Naive B cell (primary cell): ENCODE results near the gene ABCB8. TPM values are rescaled to one million over a fixed set of nuclear protein-coding genes. Genes with fewer than 3 reads are reported as not detected.

ENCODE experiments used
- ATAC-seq, 2 donors: fragments of 150-1000 bp; cut with Tn5 transposase; 2 replicates each; pipeline ENCODE4 v1.10.0; 2021; ENCODE audit warnings: low read depth in 2 of 2, mild to moderate bottlenecking in 2 of 2, moderate library complexity in 2 of 2
- DNase-seq: peaks from one replicate; pipeline ENCODE4 v3.0.0; 2022
- H3K27ac Mint-ChIP-seq, 6 donors: one replicate each; pipeline ENCODE4 v1.8.0; 2020 to 2022; ENCODE audit warnings: mild to moderate bottlenecking in 6 of 6, mixed read lengths in 6 of 6, moderate library complexity in 5 of 6, inconsistent platforms in 2 of 6
- H3K27me3 Mint-ChIP-seq, 3 donors: one replicate each; pipeline ENCODE4 v1.8.0; 2021 to 2022; ENCODE audit warnings: mixed read lengths in 3 of 3, mild to moderate bottlenecking in 1 of 3
- H3K36me3 Mint-ChIP-seq, 2 donors: one replicate each; pipeline ENCODE4 v1.8.0; 2020 to 2022; ENCODE audit warnings: mixed read lengths in 2 of 2, inconsistent platforms in 1 of 2, mild to moderate bottlenecking in 1 of 2
- H3K4me1 Mint-ChIP-seq, 3 donors: one replicate each; pipeline ENCODE4 v1.8.0; 2020 to 2022; ENCODE audit warnings: mixed read lengths in 3 of 3, inconsistent platforms in 1 of 3, mild to moderate bottlenecking in 1 of 3, moderate library complexity in 1 of 3
- H3K4me3 Mint-ChIP-seq, 8 donors: one replicate each; pipeline ENCODE4 v1.8.0; 2020 to 2022; ENCODE audit warnings: mild to moderate bottlenecking in 8 of 8, mixed read lengths in 8 of 8, moderate library complexity in 8 of 8, inconsistent platforms in 2 of 8
- H3K9me3 Mint-ChIP-seq, 7 donors: one replicate each; pipeline ENCODE4 v1.8.0; 2020 to 2022; ENCODE audit warnings: mixed read lengths in 7 of 7, mild to moderate bottlenecking in 5 of 7, inconsistent platforms in 2 of 7, moderate library complexity in 1 of 7
- polyA plus RNA-seq, 6 donors: library from polyadenylated mRNA; unstranded; fragments of 300-500 nt; fragmentation: Illumina TruSeq; gene quantifications; one replicate each; pipeline ENCODE4 v1.2.3, GENCODE V29; 2021; ENCODE audit warnings: low read depth in 6 of 6

The ABCB8 gene
- polyA plus RNA-seq, 6 donors from 2014 or later = 18.4 to 32.4 (median 23.4) TPM

DNA sequence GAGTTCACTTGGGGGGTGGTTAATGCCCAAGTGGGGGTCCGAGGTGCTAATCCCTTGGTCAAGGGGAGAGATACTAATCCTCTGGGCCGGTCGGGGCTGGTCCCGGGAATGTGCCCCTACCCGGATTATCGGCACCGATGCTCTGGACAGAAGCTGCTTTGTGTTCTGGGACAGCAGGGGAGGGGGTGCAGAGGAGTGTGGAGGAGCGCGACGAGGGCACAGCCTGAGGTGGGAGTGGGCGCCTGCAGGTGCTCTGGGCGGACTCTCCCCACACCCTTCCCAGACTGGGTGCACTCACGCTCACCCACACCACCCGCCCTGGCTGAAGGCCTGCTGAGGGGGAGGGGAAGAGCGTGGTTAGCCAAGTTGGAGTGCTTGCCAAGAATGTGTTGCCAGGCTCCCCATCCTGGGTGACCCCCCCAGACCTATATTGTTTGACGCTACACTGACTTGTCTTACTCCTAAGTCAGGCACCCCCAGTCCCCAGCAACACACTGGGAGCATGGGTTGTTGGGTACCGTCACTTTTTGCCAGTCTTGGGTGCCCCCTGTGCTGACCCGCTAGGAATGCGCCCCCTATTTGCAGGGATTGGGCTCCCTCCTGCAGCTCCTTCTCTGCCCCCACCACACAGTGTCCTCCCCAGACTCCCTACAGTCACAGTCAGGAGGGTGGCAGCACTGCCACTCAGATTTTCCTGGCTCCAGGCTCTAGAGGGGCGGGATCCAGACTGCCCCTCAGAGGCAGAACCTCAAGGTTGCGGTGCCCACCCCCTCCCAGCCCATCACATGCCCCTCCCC, 32.4 kb downstream of the ABCB8 start:
- no peak for ATAC-seq
- peak overlapping the region in 3 of 6 donors; percentile 39 to 87 (median 59) for H3K27ac Mint-ChIP-seq
- no peaks in the 10 kb centered on the region for H3K36me3 Mint-ChIP-seq
- H3K27me3 Mint-ChIP-seq = no peaks in the 10 kb centered on the region
- no peaks in the 10 kb centered on the region for H3K9me3 Mint-ChIP-seq
- no peak for DNase-seq
- peaks cover 32 to 53% (median 39%) of the 10 kb centered on the region in 3 donors for H3K4me1 Mint-ChIP-seq
- peak overlapping the region; percentile 88 to 97 (median 92) for H3K4me3 Mint-ChIP-seq

DNA sequence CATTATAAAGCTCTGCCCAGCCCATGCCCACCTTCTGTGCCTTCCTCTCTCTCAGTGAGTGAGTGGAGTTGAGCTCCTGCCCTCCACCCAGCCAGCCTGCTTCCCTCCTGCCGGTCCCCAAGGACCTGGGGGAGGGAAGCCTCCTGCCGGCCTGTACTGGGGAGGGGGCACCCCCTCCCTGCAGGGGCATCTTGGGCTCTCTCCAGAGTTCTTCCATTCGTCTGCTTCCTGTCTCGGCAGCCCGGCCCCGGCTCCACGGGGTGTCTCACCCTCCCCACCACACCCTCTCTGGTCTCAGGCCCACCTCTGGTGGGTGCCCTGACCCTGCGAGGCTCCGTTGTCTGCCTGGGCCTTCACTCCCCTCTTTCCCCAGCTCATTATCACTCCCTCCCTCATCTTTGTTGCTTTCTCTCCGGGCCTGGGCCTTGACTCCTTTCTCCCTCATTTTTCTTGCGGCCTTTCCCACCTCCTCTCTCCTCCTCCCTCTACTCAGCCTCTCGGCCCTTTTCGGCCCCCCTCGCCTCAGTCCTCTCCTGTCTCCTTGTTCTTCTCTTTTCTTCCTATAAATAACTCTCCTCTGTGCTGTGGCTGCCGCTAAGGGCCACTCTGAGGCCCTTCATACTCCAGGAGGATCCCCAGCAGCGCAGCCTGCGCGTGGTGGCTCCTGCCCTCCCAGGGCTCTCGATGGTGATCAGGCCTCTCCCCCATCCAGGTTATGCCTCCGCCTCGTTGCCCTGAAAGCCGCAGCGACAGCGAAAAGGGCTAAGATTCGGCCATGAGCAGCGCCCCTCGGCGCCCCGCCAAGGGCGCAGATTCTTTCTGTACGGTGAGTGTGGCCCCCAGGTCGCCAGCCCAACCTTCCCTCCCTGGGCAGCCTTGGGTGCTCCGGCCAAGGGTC, 33.2 kb downstream of the ABCB8 start:
- Mint-ChIP-seq H3K4me1 (peaks cover 32 to 53% (median 39%) of the 10 kb centered on the region in 3 donors), H3K27ac (peak overlapping the region in 3 of 6 donors; percentile 48 to 87 (median 59)), H3K9me3 (no peaks in the 10 kb centered on the region), H3K27me3 (no peaks in the 10 kb centered on the region), H3K36me3 (no peaks in the 10 kb centered on the region), H3K4me3 (peak overlapping the region in 6 of 8 donors; percentile 52 to 97 (median 90))
- ATAC-seq (no peak), DNase-seq (no peak)

DNA sequence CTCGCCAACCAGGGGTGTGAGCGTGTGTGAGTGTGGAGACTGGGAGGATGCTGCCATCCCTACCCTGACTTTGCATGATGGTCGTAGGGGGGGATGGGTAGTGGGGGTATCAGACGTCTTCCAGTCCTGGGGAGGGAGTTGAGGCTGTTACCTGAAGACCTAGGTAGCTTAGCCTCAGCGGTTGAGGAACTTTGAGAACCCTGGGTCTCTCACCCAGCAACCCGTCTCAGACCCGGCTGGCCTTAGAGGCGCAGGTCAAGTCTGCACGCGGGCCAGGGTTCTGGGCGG, 33.8 kb downstream of the ABCB8 start:
- H3K27me3 Mint-ChIP-seq = no peaks in the 10 kb centered on the region
- H3K36me3 Mint-ChIP-seq = no peaks in the 10 kb centered on the region
- peak overlapping the region in 1 of 6 donors; percentile 42 for H3K27ac Mint-ChIP-seq
- H3K4me3 Mint-ChIP-seq = peak overlapping the region in 3 of 8 donors; percentile 15 to 91 (median 52)
- ATAC-seq (no peak), DNase-seq (no peak)
- H3K4me1 Mint-ChIP-seq = peaks cover 28 to 48% (median 34%) of the 10 kb centered on the region in 3 donors
- H3K9me3 Mint-ChIP-seq = no peaks in the 10 kb centered on the region

DNA sequence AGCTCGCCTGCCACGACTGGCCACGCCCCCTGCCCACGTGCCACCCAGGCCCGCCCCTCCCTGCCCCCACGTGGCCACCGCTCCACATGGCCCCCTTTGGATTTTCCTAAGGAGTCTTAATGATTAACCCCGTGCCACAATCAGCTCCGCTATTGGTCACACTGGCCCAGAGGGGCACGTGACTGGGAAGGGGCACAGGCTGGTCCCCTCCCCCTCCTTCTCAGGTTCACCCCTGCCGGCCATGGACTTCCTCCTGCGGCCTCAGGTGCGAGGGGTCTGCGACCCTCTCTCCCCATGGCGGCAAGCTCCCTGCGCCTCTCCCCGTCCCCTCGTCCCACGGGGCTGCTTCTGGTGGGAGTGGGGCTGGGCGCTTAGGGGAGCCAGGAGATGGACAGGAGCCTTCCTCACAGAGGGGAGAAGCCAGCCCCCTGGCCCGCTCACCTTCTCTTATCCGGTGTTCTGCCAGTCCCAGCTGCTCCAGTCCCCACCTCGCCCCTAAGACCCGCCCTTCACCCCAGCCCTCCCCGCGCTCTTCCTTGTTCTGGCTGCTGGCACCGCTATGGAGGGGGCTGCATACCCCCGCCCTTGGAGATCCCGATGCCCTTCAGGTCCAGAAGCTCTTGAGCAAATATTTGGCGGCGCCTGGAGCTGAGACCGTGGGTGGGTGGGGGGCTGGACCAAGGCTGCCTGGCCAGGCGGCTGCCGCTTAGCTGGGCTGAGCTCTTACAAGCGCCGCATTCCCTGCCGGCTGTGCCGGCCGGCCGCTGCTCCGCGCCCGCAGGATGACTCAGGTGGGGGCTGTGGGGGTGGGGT, 34.4 kb downstream of the ABCB8 start:
- Mint-ChIP-seq H3K4me3 (no peak overlapping the region), H3K9me3 (no peaks in the 10 kb centered on the region), H3K27ac (no peak overlapping the region), H3K27me3 (no peaks in the 10 kb centered on the region), H3K36me3 (no peaks in the 10 kb centered on the region), H3K4me1 (peaks cover 23 to 42% (median 28%) of the 10 kb centered on the region in 3 donors)
- no peak for DNase-seq
- ATAC-seq = no peak

DNA sequence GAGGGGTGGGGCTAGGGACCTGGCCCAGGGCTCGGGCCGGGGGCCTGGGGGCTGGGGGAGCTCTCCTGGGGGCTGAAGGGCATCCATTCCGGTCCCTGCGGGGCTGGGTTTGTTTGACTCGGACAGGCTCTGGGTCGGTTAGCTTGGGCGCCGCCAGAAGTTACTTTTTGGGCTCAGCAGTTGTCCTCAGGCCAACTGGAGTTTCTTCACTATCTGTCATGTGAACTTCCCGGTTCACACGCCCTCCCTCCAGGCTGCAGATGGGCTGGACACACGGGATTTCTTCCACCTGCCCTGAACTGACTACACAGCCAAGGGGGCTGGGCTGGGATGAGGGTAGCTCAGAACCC, 34.9 kb downstream of the ABCB8 start:
- Mint-ChIP-seq H3K4me1 (peaks cover 23 to 41% (median 25%) of the 10 kb centered on the region in 3 donors), H3K4me3 (peak overlapping the region in 1 of 8 donors; percentile 18), H3K27ac (no peak overlapping the region), H3K36me3 (no peaks in the 10 kb centered on the region), H3K9me3 (no peaks in the 10 kb centered on the region), H3K27me3 (no peaks in the 10 kb centered on the region)
- DNase-seq (no peak), ATAC-seq (no peak)

DNA sequence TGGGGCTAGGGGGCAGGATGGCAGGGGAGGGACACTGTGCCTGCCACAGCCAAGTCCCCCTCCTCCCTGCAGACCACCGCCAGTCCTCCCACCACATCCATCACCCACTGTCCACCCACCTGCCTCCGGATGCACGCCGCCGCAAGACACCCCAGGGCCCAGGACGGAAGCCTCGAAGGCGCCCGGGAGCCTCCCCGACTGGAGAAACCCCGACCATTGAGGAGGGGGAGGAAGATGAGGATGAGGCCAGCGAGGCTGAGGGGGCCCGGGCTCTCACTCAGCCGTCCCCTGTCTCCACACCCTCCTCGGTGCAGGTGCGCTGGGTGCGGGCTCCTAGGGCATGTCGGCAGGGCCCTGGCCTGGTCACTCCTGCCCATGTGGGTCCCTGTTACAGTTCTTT, 36.2 kb downstream of the ABCB8 start:
- ATAC-seq (no peak), DNase-seq (no peak)
- Mint-ChIP-seq H3K27ac (no peak overlapping the region), H3K4me1 (peaks cover 15 to 32% (median 17%) of the 10 kb centered on the region in 3 donors), H3K36me3 (peaks cover 0 to 4% of the 10 kb centered on the region in 2 donors), H3K27me3 (no peaks in the 10 kb centered on the region), H3K9me3 (no peaks in the 10 kb centered on the region), H3K4me3 (no peak overlapping the region)

DNA sequence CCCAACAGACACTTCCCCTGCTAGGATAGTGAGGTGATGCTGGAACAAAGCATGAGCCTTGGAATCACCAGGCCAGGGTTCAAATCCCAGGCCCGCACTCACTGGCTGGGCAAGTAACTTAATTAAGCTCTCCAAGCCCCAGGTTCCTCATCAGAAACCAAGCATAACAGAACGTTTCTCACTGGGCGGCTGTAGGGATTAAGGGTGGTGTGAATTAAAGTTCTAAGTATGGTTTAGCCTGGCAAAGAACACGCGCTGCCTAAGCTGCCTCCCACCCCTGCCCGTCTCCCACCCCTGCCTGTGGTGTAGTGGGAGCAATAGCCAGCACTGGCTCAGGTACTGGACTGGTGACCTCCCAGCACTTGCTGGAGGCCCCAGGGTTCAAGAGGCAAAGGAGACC, 36.7 kb downstream of the ABCB8 start:
- DNase-seq (no peak), ATAC-seq (no peak)
- H3K27ac Mint-ChIP-seq = no peak overlapping the region
- peaks cover 15 to 29% (median 15%) of the 10 kb centered on the region in 3 donors for H3K4me1 Mint-ChIP-seq
- H3K4me3 Mint-ChIP-seq = no peak overlapping the region
- no peaks in the 10 kb centered on the region for H3K27me3 Mint-ChIP-seq
- peaks cover 0 to 4% of the 10 kb centered on the region in 2 donors for H3K36me3 Mint-ChIP-seq
- H3K9me3 Mint-ChIP-seq = no peaks in the 10 kb centered on the region

DNA sequence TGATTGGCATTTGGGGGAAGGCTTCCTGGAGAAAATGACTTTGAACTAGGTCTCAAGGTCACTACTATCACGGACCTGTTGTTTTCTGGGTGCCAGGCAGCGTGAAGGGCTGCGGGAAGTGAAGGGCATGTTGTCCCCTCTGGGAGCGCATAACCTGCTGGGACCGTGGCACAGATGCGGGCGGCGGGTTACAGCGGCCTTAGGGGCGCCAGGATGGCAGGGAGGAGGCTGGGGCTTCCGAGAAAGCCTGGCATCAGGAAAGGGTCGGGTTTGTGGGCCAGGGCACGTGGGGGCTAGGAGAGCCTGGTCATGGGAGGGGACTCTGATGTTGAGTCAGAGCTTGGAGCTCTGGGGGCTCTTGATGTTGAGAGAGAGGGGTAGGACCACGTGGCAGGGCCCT, 37.3 kb downstream of the ABCB8 start:
- no peak overlapping the region for H3K27ac Mint-ChIP-seq
- no peaks in the 10 kb centered on the region for H3K27me3 Mint-ChIP-seq
- ATAC-seq (no peak), DNase-seq (no peak)
- H3K9me3 Mint-ChIP-seq = no peaks in the 10 kb centered on the region
- H3K4me1 Mint-ChIP-seq = peaks cover 14 to 24% (median 15%) of the 10 kb centered on the region in 3 donors
- no peak overlapping the region for H3K4me3 Mint-ChIP-seq
- H3K36me3 Mint-ChIP-seq = peaks cover 0 to 4% of the 10 kb centered on the region in 2 donors

DNA sequence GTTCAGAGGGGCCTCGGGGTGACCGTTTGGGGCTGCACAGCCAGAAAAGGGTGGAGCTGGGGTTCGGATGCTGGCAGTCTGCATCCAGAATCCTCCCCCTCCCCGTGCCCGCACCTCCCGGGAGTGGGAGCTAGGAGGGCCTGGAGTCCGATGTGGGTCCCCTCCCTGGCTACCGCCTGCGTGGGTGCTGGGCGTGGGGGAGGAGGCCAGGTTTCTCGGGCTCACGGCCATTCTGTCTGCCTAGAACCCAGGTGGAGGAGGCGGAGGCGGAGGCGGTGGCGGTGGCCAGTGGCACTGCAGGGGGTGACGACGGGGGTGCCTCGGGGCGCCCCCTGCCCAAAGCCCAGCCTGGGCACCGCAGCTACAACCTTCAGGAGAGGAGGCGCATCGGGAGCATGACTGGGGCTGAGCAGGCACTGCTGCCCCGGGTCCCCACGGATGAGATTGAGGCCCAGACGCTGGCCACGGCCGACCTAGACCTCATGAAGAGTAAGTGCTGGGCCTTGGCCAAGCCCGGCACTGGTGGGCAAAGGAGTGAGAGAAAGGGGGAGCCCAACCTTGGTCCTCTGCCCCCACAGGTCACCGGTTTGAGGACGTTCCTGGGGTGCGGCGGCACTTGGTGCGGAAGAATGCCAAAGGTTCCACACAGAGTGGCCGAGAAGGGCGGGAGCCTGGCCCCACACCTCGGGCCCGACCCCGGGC, 38.2 kb downstream of the ABCB8 start:
- H3K4me3 Mint-ChIP-seq = no peak overlapping the region
- H3K9me3 Mint-ChIP-seq = no peaks in the 10 kb centered on the region
- DNase-seq (no peak), ATAC-seq (no peak)
- peaks cover 0 to 4% of the 10 kb centered on the region in 2 donors for H3K36me3 Mint-ChIP-seq
- H3K27me3 Mint-ChIP-seq = no peaks in the 10 kb centered on the region
- H3K4me1 Mint-ChIP-seq = peaks cover 6 to 15% (median 10%) of the 10 kb centered on the region in 3 donors
- H3K27ac Mint-ChIP-seq = no peak overlapping the region

DNA sequence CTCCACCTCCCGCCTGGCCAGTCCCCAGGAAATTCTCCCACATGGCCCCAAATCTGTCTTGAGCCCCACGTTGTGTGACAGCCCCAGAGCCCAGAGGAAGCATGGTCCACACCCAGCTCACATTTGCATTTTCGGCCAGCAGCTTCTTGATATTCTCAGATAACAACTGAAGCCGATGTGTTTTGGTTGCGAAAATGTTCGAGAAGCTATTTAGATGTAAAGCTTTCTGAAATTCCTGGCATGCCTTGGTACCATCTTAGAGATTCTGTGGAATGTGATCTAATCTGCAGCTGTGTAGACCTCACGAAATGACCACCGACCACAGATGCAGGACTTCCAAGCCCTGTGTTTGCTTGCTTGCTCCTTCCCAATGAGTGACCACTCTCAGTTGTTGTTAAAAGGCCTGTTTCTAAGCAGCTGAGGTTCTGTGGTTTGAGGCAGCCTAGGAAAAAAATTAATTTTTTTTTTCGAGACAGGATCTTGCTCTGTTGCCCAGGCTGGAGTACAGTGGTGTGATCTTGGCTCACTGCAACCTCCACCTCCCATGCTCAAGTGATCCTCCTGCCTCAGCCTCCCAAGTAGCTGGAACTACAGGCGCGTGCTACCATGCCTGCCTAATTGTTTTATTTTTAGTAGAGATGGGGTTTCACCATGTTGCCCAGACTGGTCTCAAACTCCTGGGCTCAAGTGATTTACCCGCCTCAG, 40.0 kb downstream of the ABCB8 start:
- no peak overlapping the region for H3K27ac Mint-ChIP-seq
- peaks cover 0 to 9% (median 5%) of the 10 kb centered on the region in 3 donors for H3K4me1 Mint-ChIP-seq
- no peak overlapping the region for H3K4me3 Mint-ChIP-seq
- no peaks in the 10 kb centered on the region for H3K27me3 Mint-ChIP-seq
- H3K9me3 Mint-ChIP-seq = no peaks in the 10 kb centered on the region
- H3K36me3 Mint-ChIP-seq = peaks cover 0 to 4% of the 10 kb centered on the region in 2 donors
- ATAC-seq (no peak), DNase-seq (no peak)

DNA sequence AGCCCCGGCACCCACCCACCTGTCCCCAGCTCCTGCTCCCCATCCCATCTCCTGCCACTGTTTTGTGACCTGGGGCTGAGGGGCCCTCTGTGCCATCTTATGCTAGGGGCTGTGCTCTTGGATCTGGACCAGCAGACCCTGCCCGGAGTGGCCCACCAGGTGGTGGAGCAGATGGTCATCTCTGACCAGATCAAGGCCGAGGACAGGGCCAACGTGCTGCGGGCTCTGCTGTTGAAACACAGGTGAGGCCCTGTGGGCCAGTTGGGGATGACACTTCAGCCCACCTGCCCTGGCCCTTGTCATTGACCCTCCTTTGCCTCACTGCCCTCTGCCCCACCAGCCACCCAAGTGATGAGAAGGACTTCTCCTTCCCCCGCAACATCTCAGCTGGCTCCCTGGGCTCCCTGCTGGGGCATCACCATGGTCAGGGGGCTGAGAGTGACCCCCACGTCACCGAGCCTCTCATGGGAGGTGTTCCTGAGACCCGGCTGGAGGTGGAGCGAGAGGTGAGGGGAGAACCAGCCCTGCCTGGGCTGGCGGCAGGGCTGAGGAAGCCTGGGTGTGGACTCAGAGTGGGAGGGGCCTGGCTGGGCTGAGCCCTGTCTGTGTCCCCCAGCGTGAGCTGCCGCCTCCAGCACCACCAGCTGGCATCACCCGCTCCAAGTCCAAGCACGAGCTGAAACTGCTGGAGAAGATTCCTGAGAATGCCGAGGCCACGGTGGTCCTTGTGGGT, 41.8 kb downstream of the ABCB8 start:
- ATAC-seq (no peak), DNase-seq (no peak)
- H3K36me3 Mint-ChIP-seq = peaks cover 0 to 4% of the 10 kb centered on the region in 2 donors
- peaks cover 0 to 2% (median 0%) of the 10 kb centered on the region in 3 donors for H3K4me1 Mint-ChIP-seq
- H3K27ac Mint-ChIP-seq = no peak overlapping the region
- no peaks in the 10 kb centered on the region for H3K9me3 Mint-ChIP-seq
- no peak overlapping the region for H3K4me3 Mint-ChIP-seq
- no peaks in the 10 kb centered on the region for H3K27me3 Mint-ChIP-seq

DNA sequence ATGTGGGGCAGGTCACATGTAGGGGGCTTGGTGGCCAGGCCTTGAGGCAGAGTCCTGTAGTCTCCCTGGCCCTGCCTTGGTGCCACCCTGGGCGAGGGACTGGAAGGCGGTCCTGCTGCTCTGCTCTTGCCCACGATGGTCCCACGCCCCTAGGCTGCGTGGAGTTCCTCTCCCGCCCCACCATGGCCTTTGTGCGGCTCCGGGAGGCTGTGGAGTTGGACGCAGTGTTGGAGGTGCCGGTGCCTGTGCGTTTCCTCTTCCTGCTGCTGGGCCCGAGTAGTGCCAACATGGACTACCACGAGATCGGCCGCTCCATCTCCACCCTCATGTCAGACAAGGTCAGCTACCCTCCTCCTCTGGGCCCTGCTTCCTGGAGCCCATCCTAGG, 42.3 kb downstream of the ABCB8 start:
- peaks cover 4% of the 10 kb centered on the region in 2 donors for H3K36me3 Mint-ChIP-seq
- ATAC-seq = no peak

More for the DNA sequence above, 42.3 kb downstream of the ABCB8 start:
- H3K4me1 Mint-ChIP-seq = peaks cover 0 to 2% (median 0%) of the 10 kb centered on the region in 3 donors
- no peaks in the 10 kb centered on the region for H3K9me3 Mint-ChIP-seq
- no peak for DNase-seq
- H3K27ac Mint-ChIP-seq = no peak overlapping the region
- H3K27me3 Mint-ChIP-seq = no peaks in the 10 kb centered on the region
- H3K4me3 Mint-ChIP-seq = no peak overlapping the region
